H9 (cell line): ENCODE results near the gene ASB4. TPM values are rescaled to one million over a fixed set of nuclear protein-coding genes. Genes with fewer than 3 reads are reported as not detected.

Experiments
- DNase-seq: peaks from one replicate; pipeline ENCODE4 v3.0.0-alpha.2; 2017
- H2AFZ ChIP-seq: one replicate; pipeline ENCODE4 v1.6.1; 2013; ENCODE audit warnings: mild to moderate bottlenecking, low read length, control low read depth, moderate library complexity
- H2AK5ac ChIP-seq: 2 replicates; pipeline ENCODE4 v1.6.1; 2013; ENCODE audit warnings: low read length, control low read depth, mixed read lengths; ENCODE audit not compliant: insufficient read length
- H2BK120ac ChIP-seq: one replicate; pipeline ENCODE4 v1.6.1; 2013; ENCODE audit warnings: low read depth, mild to moderate bottlenecking, low read length, control low read depth, inconsistent platforms; ENCODE audit not compliant: poor library complexity, severe bottlenecking
- H2BK12ac ChIP-seq: 2 replicates; pipeline ENCODE4 v1.6.1; 2013; ENCODE audit warnings: low read length, control low read depth, mixed read lengths, low read depth; ENCODE audit not compliant: insufficient read length
- H2BK15ac ChIP-seq: 2 replicates; pipeline ENCODE4 v1.6.1; 2013; ENCODE audit warnings: low read depth, low read length, control low read depth
- H2BK20ac ChIP-seq: one replicate; pipeline ENCODE4 v1.6.1; 2013; ENCODE audit warnings: low read depth, mild to moderate bottlenecking, low read length, control low read depth, inconsistent platforms; ENCODE audit not compliant: poor library complexity, severe bottlenecking
- H2BK5ac ChIP-seq: 2 replicates; pipeline ENCODE4 v1.6.1; 2013; ENCODE audit warnings: low read length, control low read depth, mixed read lengths; ENCODE audit not compliant: insufficient read length
- H3K14ac ChIP-seq: 2 replicates; pipeline ENCODE4 v1.6.1; 2013; ENCODE audit warnings: low read length, control low read depth; ENCODE audit not compliant: insufficient read depth
- H3K18ac ChIP-seq: 2 replicates; pipeline ENCODE4 v1.6.1; 2013; ENCODE audit warnings: low read depth, mild to moderate bottlenecking, mixed read lengths, low read length, control low read depth; ENCODE audit not compliant: insufficient read length
- H3K23ac ChIP-seq: 2 replicates; pipeline ENCODE4 v1.6.1; 2013; ENCODE audit warnings: low read length, control low read depth, mixed read lengths, low read depth; ENCODE audit not compliant: insufficient read length
- H3K23me2 ChIP-seq: 2 replicates; pipeline ENCODE4 v1.6.1; 2013; ENCODE audit warnings: low read depth, mild to moderate bottlenecking, mixed read lengths, low read length, control low read depth; ENCODE audit not compliant: insufficient read length, poor library complexity, severe bottlenecking
- H3K27ac ChIP-seq: 2 replicates; pipeline ENCODE4 v1.5.1; 2013; ENCODE audit warnings: low read length, control low read depth, mixed read lengths, low read depth; ENCODE audit not compliant: insufficient read length
- H3K27me3 ChIP-seq: 2 replicates; pipeline ENCODE4 v1.6.1; 2013; ENCODE audit warnings: low read length, control low read depth, inconsistent platforms; ENCODE audit not compliant: insufficient read depth
- H3K4ac ChIP-seq: 2 replicates; pipeline ENCODE4 v1.6.1; 2013; ENCODE audit warnings: low read depth, mild to moderate bottlenecking, control low read depth, inconsistent platforms, low read length, moderate library complexity
- H3K4me1 ChIP-seq: 2 replicates; pipeline ENCODE4 v1.6.1; 2013; ENCODE audit warnings: low read length, control low read depth, inconsistent platforms; ENCODE audit not compliant: insufficient read depth
- H3K4me2 ChIP-seq: 2 replicates; pipeline ENCODE4 v1.6.1; 2013; ENCODE audit warnings: low read length, control low read depth, mixed read lengths; ENCODE audit not compliant: insufficient read length, insufficient read depth
- H3K56ac ChIP-seq: 2 replicates; pipeline ENCODE4 v1.6.1; 2013; ENCODE audit warnings: low read depth, mild to moderate bottlenecking, mixed read lengths, low read length, control low read depth; ENCODE audit not compliant: insufficient read length
- H3K79me1 ChIP-seq: 2 replicates; pipeline ENCODE4 v1.6.1; 2013; ENCODE audit warnings: low read depth, mild to moderate bottlenecking, moderate library complexity, low read length, control low read depth, inconsistent platforms; ENCODE audit not compliant: insufficient read depth, poor library complexity, severe bottlenecking
- H3K79me2 ChIP-seq: 2 replicates; pipeline ENCODE4 v1.6.1; 2013; ENCODE audit warnings: low read length, control low read depth, inconsistent platforms; ENCODE audit not compliant: insufficient read depth
- H3K9ac ChIP-seq: 2 replicates; pipeline ENCODE4 v1.6.1; 2013; ENCODE audit warnings: low read length, control low read depth, mixed read lengths; ENCODE audit not compliant: insufficient read length; ENCODE audit errors: extremely low read depth
- H3K9me3 ChIP-seq: one replicate; pipeline ENCODE4 v1.6.1; 2013; ENCODE audit warnings: low read depth, low read length, inconsistent platforms; ENCODE audit not compliant: control insufficient read depth
- H3T11ph ChIP-seq: one replicate; pipeline ENCODE4 v1.6.1; 2013; ENCODE audit warnings: mild to moderate bottlenecking, low read length, control low read depth, inconsistent platforms
- H4K20me1 ChIP-seq: one replicate; pipeline ENCODE4 v1.6.1; 2013; ENCODE audit not compliant: control insufficient read depth, insufficient read length, insufficient read depth
- H4K5ac ChIP-seq: 2 replicates; pipeline ENCODE4 v1.6.1; 2013; ENCODE audit warnings: low read depth, mild to moderate bottlenecking, mixed read lengths, low read length, control low read depth; ENCODE audit not compliant: insufficient read length
- H4K8ac ChIP-seq: replicated peaks from 2 replicates; pipeline ENCODE4 v1.6.1; 2013; ENCODE audit warnings: low read length, control low read depth, mixed read lengths, low read depth; ENCODE audit not compliant: insufficient read length
- H4K91ac ChIP-seq: 2 replicates; pipeline ENCODE4 v1.6.1; 2013; ENCODE audit warnings: low read depth, mild to moderate bottlenecking, moderate library complexity, mixed read lengths, low read length, control low read depth; ENCODE audit not compliant: insufficient read length
- H3K27ac Mint-ChIP-seq, 3 experiments: 2 replicates in 2 of 3; 3 replicates in 1 of 3; pipeline ENCODE4 v1.8.0; 2020 to 2021; ENCODE audit warnings: mixed read lengths in 3 of 3, mild to moderate bottlenecking in 1 of 3, moderate library complexity in 1 of 3
- H3K27me3 Mint-ChIP-seq: 2 replicates; pipeline ENCODE4 v1.8.0; 2021; ENCODE audit warnings: low read depth, mild to moderate bottlenecking, moderate library complexity, mixed read lengths
- H3K36me3 Mint-ChIP-seq, 3 experiments: 2 replicates in 2 of 3; 3 replicates in 1 of 3; pipeline ENCODE4 v1.8.0; 2020 to 2021; ENCODE audit warnings: low read depth in 3 of 3, mixed read lengths in 3 of 3; ENCODE audit not compliant: insufficient read depth in 1 of 3
- H3K4me1 Mint-ChIP-seq, 2 experiments: 2 replicates each; pipeline ENCODE4 v1.8.0; 2020; ENCODE audit warnings: mixed read lengths in 2 of 2
- H3K4me3 Mint-ChIP-seq, 2 experiments: 2 replicates in 1 of 2; 3 replicates in 1 of 2; pipeline ENCODE4 v1.8.0; 2020 to 2021; ENCODE audit warnings: mild to moderate bottlenecking in 2 of 2, mixed read lengths in 2 of 2, moderate library complexity in 1 of 2
- H3K9me3 Mint-ChIP-seq, 2 experiments: 2 replicates in 1 of 2; 3 replicates in 1 of 2; pipeline ENCODE4 v1.8.0; 2020; ENCODE audit warnings: mild to moderate bottlenecking in 2 of 2, mixed read lengths in 2 of 2, moderate library complexity in 1 of 2
- WGBS: extraction: QIAGEN DNeasy Blood & Tissue Kit; methylation state at CpG from one replicate; pipeline ENCODE4 v1.1.7; 2013; ENCODE audit warnings: missing lambda C conversion rate, low lambda C conversion rate, mixed read lengths; ENCODE audit not compliant: insufficient read length; ENCODE audit errors: extremely low coverage; 5-methylcytosine and 5-hydroxymethylcytosine counted together
- total RNA-seq: library from RNA; stranded (reverse); gene quantifications from 2 replicates; pipeline ENCODE4 v1.2.1, GENCODE V29; 2021
- TF ChIP-seq, protein P1 (sequence below): fragments of 200-600 bp; sonication (generic); conservative IDR thresholded peaks from 3 replicates; pipeline ENCODE4 v1.8.0; 2021; ENCODE audit warnings: antibody characterized with exemption, mild to moderate bottlenecking

The ASB4 gene
- total RNA-seq, 1 experiment from 2014 or later: not detected

GRCh38 chr7:95585426-95585789, 99.7 kb downstream of the ASB4 start:
- TF ChIP-seq, protein P1, sequence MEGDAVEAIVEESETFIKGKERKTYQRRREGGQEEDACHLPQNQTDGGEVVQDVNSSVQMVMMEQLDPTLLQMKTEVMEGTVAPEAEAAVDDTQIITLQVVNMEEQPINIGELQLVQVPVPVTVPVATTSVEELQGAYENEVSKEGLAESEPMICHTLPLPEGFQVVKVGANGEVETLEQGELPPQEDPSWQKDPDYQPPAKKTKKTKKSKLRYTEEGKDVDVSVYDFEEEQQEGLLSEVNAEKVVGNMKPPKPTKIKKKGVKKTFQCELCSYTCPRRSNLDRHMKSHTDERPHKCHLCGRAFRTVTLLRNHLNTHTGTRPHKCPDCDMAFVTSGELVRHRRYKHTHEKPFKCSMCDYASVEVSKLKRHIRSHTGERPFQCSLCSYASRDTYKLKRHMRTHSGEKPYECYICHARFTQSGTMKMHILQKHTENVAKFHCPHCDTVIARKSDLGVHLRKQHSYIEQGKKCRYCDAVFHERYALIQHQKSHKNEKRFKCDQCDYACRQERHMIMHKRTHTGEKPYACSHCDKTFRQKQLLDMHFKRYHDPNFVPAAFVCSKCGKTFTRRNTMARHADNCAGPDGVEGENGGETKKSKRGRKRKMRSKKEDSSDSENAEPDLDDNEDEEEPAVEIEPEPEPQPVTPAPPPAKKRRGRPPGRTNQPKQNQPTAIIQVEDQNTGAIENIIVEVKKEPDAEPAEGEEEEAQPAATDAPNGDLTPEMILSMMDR: no peak
- no peaks in the 10 kb centered on the region; the same call in 1 of the 2 replicates for H3K27me3 Mint-ChIP-seq
- no peaks in the 10 kb centered on the region for H3K23me2 ChIP-seq
- no CpG with 5 or more reads among the region's 3 CpGs for WGBS
- no peak overlapping the region for H3K9ac ChIP-seq
- H3K27ac Mint-ChIP-seq: no peak overlapping the region
- no peak overlapping the region for H3K4me3 Mint-ChIP-seq
- H2BK5ac ChIP-seq: no peak overlapping the region
- H3K4ac ChIP-seq: no peak overlapping the region
- H2AFZ ChIP-seq: no peak overlapping the region
- H4K8ac ChIP-seq: no peak overlapping the region
- no peak overlapping the region for H3K4me2 ChIP-seq
- H4K91ac ChIP-seq: no peak overlapping the region
- H3K27me3 ChIP-seq: no peaks in the 10 kb centered on the region
- H3K23ac ChIP-seq: no peak overlapping the region
- H2AK5ac ChIP-seq: no peak overlapping the region
- H3T11ph ChIP-seq: no peak overlapping the region
- H3K36me3 Mint-ChIP-seq: no peaks in the 10 kb centered on the region
- no peak overlapping the region for H3K18ac ChIP-seq
- no peak overlapping the region for H3K27ac ChIP-seq
- H4K20me1 ChIP-seq: no peaks in the 10 kb centered on the region
- no peaks in the 10 kb centered on the region for H3K79me1 ChIP-seq
- H2BK120ac ChIP-seq: no peak overlapping the region
- H3K56ac ChIP-seq: no peak overlapping the region
- no peak overlapping the region for H2BK20ac ChIP-seq
- H3K14ac ChIP-seq: no peak overlapping the region
- H2BK15ac ChIP-seq: no peak overlapping the region
- H3K4me1 Mint-ChIP-seq: peaks cover 8 to 9% of the 10 kb centered on the region in 2 experiments; a peak in 3 of 4 replicates
- H2BK12ac ChIP-seq: no peak overlapping the region
- H4K5ac ChIP-seq: no peak overlapping the region
- no peaks in the 10 kb centered on the region for H3K79me2 ChIP-seq
- DNase-seq: no peak
- H3K9me3 Mint-ChIP-seq: no peaks in the 10 kb centered on the region
- H3K4me1 ChIP-seq: no peaks in the 10 kb centered on the region
- no peaks in the 10 kb centered on the region for H3K9me3 ChIP-seq
